Tibial nerve (tissue), 3 donors: ENCODE data around the gene TRIM24.

Experiments used
- POLR2A ChIP-seq, 2 donors: fragments of 450-650 bp; IDR thresholded peaks; one replicate each; pipeline ENCODE4 v1.6.1; 2017; ENCODE audit warnings: antibody characterized with exemption in 2 of 2, mild to moderate bottlenecking in 2 of 2, moderate library complexity in 2 of 2
- TF ChIP-seq, protein P1 (sequence below), 5 experiments: fragments of 200-600 bp in 3 of 5; fragments of 450-650 bp in 2 of 5; sonication (generic) in 3 of 5; IDR thresholded peaks; one replicate each; pipeline ENCODE4 v1.5.1; 2016 to 2019; ENCODE audit warnings: antibody characterized with exemption in 5 of 5, mild to moderate bottlenecking in 3 of 5, moderate library complexity in 2 of 5

- TF ChIP-seq, protein P1, sequence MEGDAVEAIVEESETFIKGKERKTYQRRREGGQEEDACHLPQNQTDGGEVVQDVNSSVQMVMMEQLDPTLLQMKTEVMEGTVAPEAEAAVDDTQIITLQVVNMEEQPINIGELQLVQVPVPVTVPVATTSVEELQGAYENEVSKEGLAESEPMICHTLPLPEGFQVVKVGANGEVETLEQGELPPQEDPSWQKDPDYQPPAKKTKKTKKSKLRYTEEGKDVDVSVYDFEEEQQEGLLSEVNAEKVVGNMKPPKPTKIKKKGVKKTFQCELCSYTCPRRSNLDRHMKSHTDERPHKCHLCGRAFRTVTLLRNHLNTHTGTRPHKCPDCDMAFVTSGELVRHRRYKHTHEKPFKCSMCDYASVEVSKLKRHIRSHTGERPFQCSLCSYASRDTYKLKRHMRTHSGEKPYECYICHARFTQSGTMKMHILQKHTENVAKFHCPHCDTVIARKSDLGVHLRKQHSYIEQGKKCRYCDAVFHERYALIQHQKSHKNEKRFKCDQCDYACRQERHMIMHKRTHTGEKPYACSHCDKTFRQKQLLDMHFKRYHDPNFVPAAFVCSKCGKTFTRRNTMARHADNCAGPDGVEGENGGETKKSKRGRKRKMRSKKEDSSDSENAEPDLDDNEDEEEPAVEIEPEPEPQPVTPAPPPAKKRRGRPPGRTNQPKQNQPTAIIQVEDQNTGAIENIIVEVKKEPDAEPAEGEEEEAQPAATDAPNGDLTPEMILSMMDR (IDR thresholded peaks at IDR 0.05): no peak
- TF ChIP-seq POLR2A (IDR thresholded peaks at IDR 0.05): no peak
Observed at GRCh38 chr7:138492423-138492822, 32.4 kb downstream of the TRIM24 start.
